Left ventricle myocardium superior (tissue), 1 donor: ENCODE measurements around the gene MAPT. TPM values are rescaled to one million over a fixed set of nuclear protein-coding genes. Genes with fewer than 3 reads are reported as not detected.
A peak's percentile ranks its signal among the peaks of the same experiment; 100 is the strongest.
"Not testable (repeated sequence)": the region's sequence is repeated elsewhere in the genome, so short reads cannot be mapped to it uniquely, and the experiment has no call there.

Source experiments
- ATAC-seq: fragments of 200-7000 bp; cut with Tn5 transposase; one replicate; pipeline ENCODE4 v1.9.1; 2020; ENCODE audit warnings: mild to moderate bottlenecking, moderate library complexity
- DNase-seq: peaks from one replicate; pipeline ENCODE4 v3.0.0-alpha.2; 2020
- intact Hi-C: fragments of 100-400 bp; cut with micrococcal nuclease; formaldehyde crosslinking; loops from one replicate; pipeline ENCODE4 v1.11.0; 2022
- total RNA-seq: library from RNA; stranded (reverse); fragmentation: NEBNext Ultra II Directional; extraction: Animal tissue kit (Norgen Biotek cat#: 25700); gene quantifications from one replicate; pipeline ENCODE4 v1.2.1, GENCODE V29; 2021
- donor health status: DM: no; HTN: yes; CAD: no; lungs with severe emphysema.

Gene MAPT
- total RNA-seq, 1 donor from 2014 or later: 42.2 TPM

DNA sequence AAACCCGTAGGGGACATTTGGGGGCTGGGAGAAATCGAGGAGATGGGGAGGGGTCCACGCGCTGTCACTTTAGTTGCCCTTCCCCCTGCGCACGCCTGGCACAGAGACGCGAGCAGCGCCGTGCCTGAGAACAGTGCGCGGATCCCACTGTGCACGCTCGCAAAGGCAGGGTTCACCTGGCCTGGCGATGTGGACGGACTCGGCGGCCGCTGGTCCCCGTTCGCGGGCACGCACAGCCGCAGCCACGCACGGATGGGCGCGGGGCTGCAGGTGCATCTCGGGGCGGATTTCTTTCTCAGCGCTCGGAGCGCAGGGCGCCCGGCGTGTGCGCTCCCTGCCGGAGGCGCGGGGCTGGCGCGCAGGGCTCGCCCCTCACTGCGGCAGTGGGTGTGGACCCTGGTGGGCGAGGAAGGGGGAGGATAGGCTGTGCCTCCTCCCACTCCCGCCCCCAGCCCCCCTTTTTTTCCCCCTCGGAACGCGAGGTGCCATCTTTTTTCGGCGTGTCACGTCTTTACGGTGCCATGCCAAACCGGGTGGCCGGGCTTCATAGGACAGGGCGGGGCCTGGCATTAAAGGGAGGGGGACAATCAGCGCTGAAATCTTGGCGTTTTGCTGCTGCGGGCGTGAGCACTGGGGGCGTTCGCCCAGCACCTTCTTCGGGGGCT is 1.1 kb downstream of the MAPT start:
- DNase-seq: peak; percentile 44
- intact Hi-C loops: loop anchor here (10.0 kb wide), 1 partner anchor 49 kb away; no protein-coding TSS in a partner anchor
- peak; percentile 10 for ATAC-seq

DNA sequence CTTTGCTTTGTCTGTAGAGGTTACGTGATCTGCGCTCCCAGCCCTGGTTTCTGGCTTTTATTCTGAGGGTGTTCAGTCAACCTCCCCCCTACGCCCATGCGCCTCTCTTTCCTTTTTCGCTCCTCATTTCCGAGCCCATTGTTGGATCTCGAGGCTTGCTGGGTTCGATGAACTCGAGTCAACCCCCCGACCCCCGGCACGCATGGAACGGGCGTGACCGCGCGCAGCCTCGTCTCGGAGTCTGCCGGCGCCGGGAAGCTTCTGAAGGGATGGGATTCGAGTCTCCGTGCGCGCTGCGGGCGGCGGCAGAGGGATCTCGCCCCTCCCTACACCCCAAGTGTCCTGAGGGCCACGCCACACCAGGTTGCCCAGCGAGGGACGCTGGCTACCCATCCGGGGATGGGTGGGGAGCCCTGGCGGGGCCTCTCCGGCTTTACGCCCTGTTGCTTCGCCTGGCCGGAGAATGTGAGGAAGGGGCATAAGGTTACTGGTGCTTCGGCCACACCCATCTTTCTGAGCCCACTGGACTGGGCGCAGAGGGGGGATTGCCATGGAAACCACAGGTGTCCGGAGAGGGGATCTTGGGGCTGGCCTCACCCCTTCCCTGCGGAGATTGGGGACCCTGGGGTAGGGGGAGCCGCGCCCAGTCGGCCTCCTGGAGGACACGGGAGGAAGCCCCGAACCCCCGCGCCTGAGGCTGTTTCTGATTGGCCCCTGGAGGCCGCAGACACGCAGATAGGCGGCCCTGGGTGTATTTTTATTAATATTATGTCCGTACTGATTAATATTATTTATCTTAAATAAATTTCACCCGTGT is 1.8 kb downstream of the MAPT start:
- no peak for DNase-seq
- no peak for ATAC-seq
- intact Hi-C loops: loop anchor here (10.0 kb wide), 1 partner anchor 49 kb away; no protein-coding TSS in a partner anchor

DNA sequence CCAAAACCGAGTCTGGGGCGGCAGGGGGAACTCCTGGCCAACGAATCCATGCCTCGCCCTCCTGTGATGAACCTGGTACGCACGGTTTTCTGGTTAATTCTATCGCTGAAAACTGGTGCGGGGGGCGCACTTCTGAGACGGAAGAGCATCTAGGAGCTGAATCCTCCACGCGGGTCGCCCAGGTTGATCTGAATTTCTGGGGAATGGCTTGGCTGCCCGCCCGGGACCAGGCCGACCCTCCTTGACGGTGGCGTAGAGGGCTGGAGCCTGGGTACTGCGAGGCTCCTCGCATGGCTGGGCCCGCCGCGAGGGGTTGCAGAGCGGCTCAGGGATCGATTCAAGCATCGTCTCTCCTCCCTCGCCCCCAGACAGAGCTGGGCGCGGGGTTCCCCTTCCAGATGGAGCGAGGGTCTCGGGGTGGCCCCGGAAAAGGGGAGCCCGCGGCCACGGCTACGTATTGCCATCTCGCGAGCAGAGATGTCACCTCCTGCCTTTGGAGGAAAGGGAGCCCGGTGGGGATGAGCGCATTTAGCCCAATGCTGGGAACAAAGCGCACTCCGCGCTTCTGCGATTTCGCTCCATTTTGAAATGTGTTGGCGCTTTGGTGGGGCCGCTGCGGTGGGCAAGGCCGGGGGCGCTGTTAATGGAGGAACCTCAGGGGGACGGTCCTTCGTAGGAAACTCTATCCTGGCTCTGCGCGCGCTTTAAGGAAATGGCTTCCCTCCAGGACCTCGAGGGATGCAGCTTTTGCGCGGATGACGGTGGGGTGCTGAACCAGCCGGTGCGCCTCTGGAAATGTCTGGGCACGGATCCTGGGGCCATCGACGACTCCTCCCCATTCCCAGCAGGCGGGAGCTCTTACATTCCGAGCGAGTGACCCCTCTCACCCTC is 2.7 kb downstream of the MAPT start:
- intact Hi-C loops: loop anchor here (10.0 kb wide), 1 partner anchor 48 kb away; no protein-coding TSS in a partner anchor
- no peak for ATAC-seq
- no peak for DNase-seq

DNA sequence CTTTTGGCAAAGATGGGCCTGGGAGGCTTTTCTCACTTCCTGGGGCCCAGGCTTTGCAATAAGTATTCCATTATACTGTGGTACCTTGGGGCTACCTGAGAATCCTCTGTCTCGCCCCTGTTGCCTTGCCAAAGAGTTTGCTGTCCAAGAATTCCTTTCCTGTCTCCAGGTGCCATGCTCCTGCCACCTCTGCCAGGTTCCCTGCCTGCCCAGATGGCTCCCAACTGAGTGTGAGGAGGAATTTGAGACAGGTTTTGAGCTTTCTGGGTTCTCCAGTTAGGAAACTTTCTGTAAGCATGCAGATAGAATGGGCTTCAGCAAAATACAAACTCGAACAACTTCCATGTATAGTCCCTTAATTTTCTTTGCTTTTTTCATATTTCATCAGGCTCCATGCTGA is 5.8 kb downstream of the MAPT start:
- no peak for ATAC-seq
- intact Hi-C loops: no loop called here

DNA sequence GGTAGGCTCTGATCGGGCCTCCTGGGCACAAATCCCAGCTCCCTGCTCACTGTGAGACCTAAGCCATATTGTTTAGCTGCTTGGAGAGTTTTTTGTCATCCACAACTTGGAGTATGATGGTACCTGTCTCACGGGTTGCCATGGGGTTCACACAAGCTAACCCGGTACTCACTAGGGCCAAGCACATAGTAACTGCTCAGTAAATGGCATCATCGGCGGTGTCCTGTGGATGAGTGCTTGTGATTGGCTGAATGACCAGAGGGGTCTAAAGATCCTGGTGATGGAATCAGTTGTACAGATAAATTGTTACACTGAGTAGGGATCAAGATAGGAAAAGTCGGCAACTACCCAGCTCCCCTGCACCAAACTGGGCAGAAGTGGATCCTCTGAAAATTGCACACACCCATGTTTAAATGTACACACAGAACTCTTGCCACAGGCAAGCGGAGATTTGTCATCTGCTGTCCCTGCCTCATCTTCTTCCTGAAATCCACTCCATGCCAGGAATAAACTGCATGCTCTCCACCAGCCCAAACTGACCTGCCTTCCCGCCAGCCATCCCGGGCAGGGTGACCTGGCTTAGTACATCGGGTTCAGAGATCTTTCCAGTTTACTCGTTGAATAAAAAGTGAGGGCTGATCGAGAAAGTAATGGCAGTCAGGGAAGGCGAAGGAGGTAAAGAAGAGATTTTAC is 6.5 kb downstream of the MAPT start:
- no peak for DNase-seq
- intact Hi-C loops: no loop called here
- no peak for ATAC-seq

More for the DNA sequence above, 5.8 kb downstream of the MAPT start:
- no peak for DNase-seq

DNA sequence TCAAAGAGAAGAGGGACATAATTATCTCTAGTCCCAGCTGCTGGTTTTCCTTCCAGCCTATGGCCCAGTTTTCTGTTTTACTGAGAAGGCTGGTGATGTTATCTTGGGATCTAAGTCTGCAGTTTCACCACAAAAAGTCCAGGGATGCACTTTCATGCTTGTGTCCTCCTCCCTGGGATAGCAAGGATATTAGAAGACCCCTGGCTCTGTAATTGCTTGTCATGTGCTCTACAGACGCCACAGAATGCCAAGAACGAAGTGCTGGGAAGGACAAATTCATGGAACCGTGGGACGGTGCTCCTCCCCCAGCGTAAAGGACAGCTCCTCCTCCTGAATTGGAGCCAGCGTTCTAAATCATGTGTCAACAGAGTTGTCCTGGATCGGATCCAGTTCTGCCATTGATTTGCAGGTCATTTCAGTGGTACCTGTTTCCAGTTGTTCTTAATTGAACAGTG is 8.6 kb downstream of the MAPT start:
- intact Hi-C loops: no loop called here
- DNase-seq (no peak), ATAC-seq (peak; percentile 67)

- intact Hi-C loops: no loop called here
- DNase-seq (no peak), ATAC-seq (peak; percentile 13)
Measured at GRCh38 chr17:45904866-45905265, 10.5 kb downstream of the MAPT start.

GRCh38 chr17:45905814-45906213 is 11.5 kb downstream of the MAPT start:
- ATAC-seq: no peak
- intact Hi-C loops: no loop called here
- DNase-seq: no peak

DNA sequence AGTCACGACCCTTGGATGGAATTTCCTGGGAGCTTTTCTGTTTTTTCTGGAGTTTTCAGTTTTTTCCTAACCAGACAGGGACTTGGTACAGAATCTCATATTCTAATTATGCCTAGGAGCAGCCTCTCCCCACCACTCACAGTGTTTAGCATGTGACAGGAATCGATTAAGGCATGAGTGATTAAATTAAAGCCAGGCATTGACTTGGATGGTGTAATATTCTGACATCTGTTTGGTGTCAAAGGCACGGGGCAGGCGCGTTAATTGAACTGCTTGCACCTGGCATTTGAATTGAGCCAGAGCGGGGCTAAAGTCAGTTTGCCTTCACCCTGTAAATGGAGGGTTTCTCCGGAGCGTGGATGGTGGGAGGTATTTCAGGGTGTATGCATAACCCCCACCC is 11.9 kb downstream of the MAPT start:
- DNase-seq (no peak), ATAC-seq (no peak)
- intact Hi-C loops: no loop called here

DNA sequence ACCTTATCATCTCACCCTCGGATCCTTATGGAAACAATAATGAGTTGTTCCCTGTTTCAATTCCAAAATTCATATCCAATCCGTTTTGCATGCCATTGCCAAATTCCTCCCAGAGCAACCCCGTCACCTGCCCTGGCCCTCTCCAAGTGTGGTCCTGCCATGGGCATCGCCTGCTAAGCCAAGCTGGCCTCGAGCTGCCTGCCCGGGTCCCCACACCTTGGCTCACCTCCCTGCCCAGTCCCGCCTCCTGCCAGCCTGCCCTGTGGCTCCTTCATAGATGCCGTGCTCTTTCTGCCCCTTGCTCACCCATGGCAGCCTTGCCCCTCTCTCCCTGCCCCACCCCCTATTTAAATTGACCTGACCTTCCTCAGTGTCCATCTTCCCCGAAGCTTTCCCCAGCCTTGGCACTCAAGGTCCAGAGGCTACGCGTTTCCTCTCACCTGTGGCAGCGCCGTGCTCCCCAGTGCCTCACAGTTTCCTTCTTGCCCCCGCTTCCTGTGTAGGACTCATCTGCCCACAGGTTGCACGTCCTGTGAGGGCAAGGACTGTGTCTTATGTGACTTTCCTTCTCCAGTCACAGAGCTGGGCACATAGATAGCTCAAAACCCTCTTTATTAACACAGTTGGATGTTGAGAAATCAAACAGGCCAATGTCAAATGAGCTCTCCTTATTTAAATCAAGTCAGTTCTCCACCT is 12.7 kb downstream of the MAPT start:
- intact Hi-C loops: no loop called here
- DNase-seq (no peak), ATAC-seq (no peak)

DNA sequence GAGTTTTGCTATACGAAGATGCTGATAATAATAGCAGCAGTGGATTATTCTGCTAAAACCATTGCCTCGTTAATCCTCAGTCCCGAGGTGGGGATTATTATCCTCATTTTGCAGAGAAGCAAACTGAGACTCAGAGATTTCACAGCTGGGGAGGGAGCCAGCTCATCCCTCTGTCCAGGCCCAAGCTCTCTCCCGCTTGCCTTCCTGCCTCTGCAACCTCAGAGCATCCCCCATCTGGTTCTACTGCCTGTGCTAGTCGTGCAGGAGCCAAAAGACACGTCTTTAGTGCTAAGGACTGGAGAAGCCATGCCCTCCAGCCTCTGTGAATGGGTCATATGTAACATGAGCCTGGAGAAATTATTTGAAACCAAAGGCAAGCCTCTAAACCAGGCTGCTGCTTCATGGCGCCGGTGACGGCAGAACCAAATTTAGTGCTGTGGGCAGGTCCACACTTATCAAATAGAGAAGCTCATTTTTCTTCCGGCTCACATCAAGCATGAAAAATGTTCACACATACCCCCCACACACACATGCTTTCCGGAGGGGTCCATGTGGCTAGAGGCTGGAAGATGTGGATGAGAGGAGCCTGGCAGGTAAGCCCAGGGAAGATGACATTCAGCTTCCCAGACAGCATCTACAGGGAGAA is 13.5 kb downstream of the MAPT start:
- DNase-seq: no peak
- no peak for ATAC-seq
- intact Hi-C loops: no loop called here

DNA sequence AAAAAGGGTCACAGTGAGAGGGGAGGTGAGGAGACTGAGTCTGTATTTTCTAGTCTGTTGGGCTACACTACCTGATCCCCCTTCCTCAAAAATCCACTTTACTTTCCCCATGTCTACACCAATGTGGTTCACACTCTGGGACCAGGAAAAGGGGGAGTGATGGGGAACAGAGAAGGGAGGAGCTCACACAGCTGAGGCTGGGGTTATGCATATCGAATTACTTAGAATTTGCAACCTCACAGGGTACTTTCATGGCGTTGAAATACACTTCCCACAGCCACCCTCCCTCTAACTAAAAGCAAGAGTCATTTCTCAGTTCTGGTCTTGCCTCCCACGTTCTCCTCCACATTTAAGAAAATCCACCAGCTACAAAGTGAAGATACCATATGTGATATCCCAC is 14.1 kb downstream of the MAPT start:
- intact Hi-C loops: no loop called here

GRCh38 chr17:45908935-45909334 is 14.6 kb downstream of the MAPT start:
- no peak for ATAC-seq
- no peak for DNase-seq
- intact Hi-C loops: no loop called here

More for the DNA sequence above, 14.1 kb downstream of the MAPT start:
- no peak for DNase-seq
- no peak for ATAC-seq

DNA sequence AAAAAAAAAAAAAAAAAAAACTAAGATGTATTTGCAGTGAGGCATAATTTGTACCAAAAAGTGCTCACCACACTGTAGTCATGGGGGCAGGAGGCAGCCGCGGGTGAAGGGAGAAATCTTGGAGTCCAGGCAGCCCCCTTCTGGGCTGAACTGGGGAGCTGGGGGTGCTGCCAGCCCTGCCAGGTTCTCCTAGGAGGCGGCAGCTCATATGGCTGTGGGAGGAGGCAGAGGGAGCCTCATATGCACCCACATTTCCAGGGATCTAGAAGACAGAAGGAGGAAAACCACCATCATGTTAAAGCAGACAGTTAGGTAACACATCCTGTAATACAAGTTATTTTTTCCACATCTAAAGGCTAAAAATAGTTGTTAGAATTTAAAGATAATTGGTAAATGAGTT is 16.3 kb downstream of the MAPT start:
- intact Hi-C loops: no loop called here
- DNase-seq (no peak), ATAC-seq (no peak)

DNA sequence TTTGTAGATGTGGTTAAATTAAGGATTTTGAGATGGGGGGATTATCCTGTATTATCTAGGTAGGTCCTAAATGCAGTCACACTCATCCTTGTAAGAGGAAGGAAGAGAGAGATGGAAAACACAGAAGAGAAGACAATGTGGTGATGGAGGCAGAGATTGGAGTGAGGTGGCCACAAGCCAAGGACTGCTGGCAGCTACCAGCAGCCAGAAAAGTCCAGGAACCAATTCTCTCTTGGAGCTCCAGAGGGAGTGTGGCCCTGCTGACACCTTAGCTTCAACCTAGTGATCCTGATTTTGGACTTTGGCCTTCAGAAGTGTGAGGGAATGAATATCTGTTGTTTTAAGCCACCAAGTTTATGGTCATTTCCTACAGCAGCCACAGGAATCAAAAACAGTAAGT is 18.0 kb downstream of the MAPT start:
- DNase-seq (no peak), ATAC-seq (no peak)
- intact Hi-C loops: no loop called here

DNA sequence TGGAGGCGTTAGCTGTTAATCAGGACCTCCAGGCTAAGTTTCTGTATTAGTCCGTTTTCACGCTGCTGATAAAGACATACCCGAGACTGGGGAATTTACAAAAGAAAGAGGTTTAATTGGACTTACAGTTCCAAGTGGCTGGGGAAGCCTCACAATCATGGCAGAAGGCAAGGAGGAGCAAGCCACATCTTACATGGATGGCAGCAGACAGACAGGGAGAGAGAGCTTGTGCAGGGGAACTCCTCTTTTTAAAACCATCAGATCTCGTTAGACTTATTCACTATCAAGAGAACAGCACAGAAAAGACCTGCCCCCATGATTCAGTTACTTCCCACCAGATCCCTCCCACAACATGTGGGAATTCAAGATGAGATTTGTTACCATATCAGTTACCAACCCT is 18.7 kb downstream of the MAPT start:
- ATAC-seq, intact Hi-C loops, DNase-seq: not testable (repeated sequence)

- no peak for DNase-seq
- intact Hi-C loops: no loop called here
- ATAC-seq: no peak
Measured at GRCh38 chr17:45914047-45914717, 19.8 kb downstream of the MAPT start.
